ENCODE measurements around the gene MSI2. TPM values are rescaled to one million over a fixed set of nuclear protein-coding genes. Genes with fewer than 3 reads are reported as not detected.

The MSI2 gene
- total RNA-seq, 1 donor from 2014 or later: 30.4 TPM

- ATAC-seq: no peak
Measured at GRCh38 chr17:57727630-57728175, 471.4 kb downstream of the MSI2 start.

GRCh38 chr17:57730026-57730701 lies 473.8 kb downstream of the MSI2 start:
- no peak for ATAC-seq

GRCh38 chr17:57732062-57732461 lies 475.7 kb downstream of the MSI2 start:
- no peak for ATAC-seq

- ATAC-seq: no peak
Measured at GRCh38 chr17:57733085-57733484, 476.8 kb downstream of the MSI2 start.

Other genes with a start within 250 kb of the MSI2 start
- gene AKAP1, start 171.3 kb upstream of the MSI2 start, total RNA-seq: 29.9 TPM